ENCODE data around the gene ABHD18. TPM values are rescaled to one million over a fixed set of nuclear protein-coding genes. Genes with fewer than 3 reads are reported as not detected.
"Not testable (repeated sequence)": the region's sequence is repeated elsewhere in the genome, so short reads cannot be mapped to it uniquely, and the experiment has no call there.

The ABHD18 gene
- total RNA-seq, 1 donor from 2014 or later = 11.7 TPM

- peak; percentile 93 for DNase-seq (ENCODE audit: low spot score)
Observed at GRCh38 chr4:128061566-128062536, 96.6 kb downstream of the ABHD18 start.

- not testable (repeated sequence) for DNase-seq (ENCODE audit: low spot score)
Observed at GRCh38 chr4:128066453-128066820, 101.2 kb downstream of the ABHD18 start.

DNA sequence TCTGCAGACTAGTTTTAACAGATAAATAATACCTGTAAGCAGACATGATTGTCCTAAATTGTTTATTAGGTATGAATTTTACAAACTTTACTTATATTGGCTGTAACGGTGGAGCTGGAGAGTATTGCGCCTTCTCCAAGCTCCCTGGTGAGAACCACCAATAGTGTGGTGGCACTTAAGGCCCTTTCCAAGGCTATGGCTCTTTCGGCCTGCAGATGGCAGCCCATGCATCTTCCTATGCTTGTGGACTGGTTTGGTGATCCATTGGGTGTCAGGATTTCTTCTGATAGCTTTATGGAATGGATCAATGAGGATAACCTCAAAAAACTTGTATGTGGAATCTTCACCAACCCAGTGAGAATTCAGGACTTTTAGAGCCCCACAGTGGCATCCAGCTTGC, 103.7 kb downstream of the ABHD18 start:
- DNase-seq (ENCODE audit: low spot score) = peak; percentile 6

GRCh38 chr4:128076464-128076863, 111.3 kb downstream of the ABHD18 start:
- no peak for DNase-seq (ENCODE audit: low spot score)

Other genes with a start within 250 kb of the ABHD18 start
- gene SLC25A31, start 235.0 kb upstream of the ABHD18 start, total RNA-seq = not detected
- gene HSPA4L, start 183.1 kb upstream of the ABHD18 start, total RNA-seq = 3.2 TPM
- 0.61 TPM for gene PLK4, start 84.5 kb upstream of the ABHD18 start, total RNA-seq
- gene MFSD8, start 233 bp upstream of the ABHD18 start, total RNA-seq = 16.9 TPM
- gene LARP1B, start 95.9 kb downstream of the ABHD18 start, total RNA-seq = 20.0 TPM

All from mesenteric fat pad (tissue), 1 donor.